Measurements from ENCODE around the gene AP3S1.

The AP3S1 gene

DNA sequence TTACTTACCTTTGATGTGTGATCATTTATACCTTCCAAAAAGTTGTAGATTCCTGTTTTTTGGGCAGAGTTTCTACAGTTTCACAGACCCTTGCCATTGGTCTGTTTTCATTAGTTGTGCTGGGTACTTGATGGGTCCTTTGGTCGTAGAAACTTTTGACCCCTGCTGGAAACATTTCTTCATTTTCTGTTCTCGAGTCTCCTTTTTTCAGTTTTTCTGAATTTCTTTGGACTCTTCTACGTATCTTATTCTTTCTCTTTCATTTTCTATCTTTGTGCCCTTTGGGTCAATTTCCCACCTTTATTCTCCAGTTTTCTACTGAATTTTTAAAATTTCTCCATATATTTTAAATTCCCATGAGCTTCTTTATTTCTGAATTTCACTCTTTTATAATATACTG, 16.7 kb downstream of the AP3S1 start (continued):
- TF ChIP-seq, protein P1, sequence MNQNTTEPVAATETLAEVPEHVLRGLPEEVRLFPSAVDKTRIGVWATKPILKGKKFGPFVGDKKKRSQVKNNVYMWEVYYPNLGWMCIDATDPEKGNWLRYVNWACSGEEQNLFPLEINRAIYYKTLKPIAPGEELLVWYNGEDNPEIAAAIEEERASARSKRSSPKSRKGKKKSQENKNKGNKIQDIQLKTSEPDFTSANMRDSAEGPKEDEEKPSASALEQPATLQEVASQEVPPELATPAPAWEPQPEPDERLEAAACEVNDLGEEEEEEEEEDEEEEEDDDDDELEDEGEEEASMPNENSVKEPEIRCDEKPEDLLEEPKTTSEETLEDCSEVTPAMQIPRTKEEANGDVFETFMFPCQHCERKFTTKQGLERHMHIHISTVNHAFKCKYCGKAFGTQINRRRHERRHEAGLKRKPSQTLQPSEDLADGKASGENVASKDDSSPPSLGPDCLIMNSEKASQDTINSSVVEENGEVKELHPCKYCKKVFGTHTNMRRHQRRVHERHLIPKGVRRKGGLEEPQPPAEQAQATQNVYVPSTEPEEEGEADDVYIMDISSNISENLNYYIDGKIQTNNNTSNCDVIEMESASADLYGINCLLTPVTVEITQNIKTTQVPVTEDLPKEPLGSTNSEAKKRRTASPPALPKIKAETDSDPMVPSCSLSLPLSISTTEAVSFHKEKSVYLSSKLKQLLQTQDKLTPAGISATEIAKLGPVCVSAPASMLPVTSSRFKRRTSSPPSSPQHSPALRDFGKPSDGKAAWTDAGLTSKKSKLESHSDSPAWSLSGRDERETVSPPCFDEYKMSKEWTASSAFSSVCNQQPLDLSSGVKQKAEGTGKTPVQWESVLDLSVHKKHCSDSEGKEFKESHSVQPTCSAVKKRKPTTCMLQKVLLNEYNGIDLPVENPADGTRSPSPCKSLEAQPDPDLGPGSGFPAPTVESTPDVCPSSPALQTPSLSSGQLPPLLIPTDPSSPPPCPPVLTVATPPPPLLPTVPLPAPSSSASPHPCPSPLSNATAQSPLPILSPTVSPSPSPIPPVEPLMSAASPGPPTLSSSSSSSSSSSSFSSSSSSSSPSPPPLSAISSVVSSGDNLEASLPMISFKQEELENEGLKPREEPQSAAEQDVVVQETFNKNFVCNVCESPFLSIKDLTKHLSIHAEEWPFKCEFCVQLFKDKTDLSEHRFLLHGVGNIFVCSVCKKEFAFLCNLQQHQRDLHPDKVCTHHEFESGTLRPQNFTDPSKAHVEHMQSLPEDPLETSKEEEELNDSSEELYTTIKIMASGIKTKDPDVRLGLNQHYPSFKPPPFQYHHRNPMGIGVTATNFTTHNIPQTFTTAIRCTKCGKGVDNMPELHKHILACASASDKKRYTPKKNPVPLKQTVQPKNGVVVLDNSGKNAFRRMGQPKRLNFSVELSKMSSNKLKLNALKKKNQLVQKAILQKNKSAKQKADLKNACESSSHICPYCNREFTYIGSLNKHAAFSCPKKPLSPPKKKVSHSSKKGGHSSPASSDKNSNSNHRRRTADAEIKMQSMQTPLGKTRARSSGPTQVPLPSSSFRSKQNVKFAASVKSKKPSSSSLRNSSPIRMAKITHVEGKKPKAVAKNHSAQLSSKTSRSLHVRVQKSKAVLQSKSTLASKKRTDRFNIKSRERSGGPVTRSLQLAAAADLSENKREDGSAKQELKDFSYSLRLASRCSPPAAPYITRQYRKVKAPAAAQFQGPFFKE (tag by site-specific recombination; IDR thresholded peaks at IDR 0.05; ENCODE audit: borderline replicate concordance): no peak
- TF ChIP-seq ZNF629 (tag by site-specific recombination; IDR thresholded peaks at IDR 0.05) (no peak), ZSCAN16 (tag by site-specific recombination; IDR thresholded peaks at IDR 0.05) (no peak), KLF10 (tag by site-specific recombination; IDR thresholded peaks at IDR 0.05) (no peak), ZNF701 (tag by site-specific recombination; IDR thresholded peaks at IDR 0.05) (no peak), ZNF837 (tag by site-specific recombination; IDR thresholded peaks at IDR 0.05) (no peak)

GRCh38 chr5:115859378-115859777, 17.6 kb downstream of the AP3S1 start:
- ChIA-PET CTCF (interaction anchor here (0.6 kb wide), 1 partner anchor 10 kb away, joined by 5 read pairs; no protein-coding TSS in a partner anchor), POLR2A (no interaction called here)
- no peak overlapping the region for H3K4me3 ChIP-seq (ENCODE audit: low read depth, low read length)
- no peaks in the 10 kb centered on the region for H3K9me3 ChIP-seq (ENCODE audit: control insufficient read depth, insufficient read depth, low read depth, low read length)
- H3K27ac ChIP-seq (ENCODE audit: extremely low read depth, low read depth, low read length): no peak overlapping the region
- no peaks in the 10 kb centered on the region for H3K36me3 ChIP-seq (ENCODE audit: control insufficient read depth in 2 of 2, insufficient read depth in 1 of 2, low read length in 2 of 2)
- TF ChIP-seq, protein P2, sequence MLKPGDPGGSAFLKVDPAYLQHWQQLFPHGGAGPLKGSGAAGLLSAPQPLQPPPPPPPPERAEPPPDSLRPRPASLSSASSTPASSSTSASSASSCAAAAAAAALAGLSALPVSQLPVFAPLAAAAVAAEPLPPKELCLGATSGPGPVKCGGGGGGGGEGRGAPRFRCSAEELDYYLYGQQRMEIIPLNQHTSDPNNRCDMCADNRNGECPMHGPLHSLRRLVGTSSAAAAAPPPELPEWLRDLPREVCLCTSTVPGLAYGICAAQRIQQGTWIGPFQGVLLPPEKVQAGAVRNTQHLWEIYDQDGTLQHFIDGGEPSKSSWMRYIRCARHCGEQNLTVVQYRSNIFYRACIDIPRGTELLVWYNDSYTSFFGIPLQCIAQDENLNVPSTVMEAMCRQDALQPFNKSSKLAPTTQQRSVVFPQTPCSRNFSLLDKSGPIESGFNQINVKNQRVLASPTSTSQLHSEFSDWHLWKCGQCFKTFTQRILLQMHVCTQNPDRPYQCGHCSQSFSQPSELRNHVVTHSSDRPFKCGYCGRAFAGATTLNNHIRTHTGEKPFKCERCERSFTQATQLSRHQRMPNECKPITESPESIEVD (tag by site-specific recombination; IDR thresholded peaks at IDR 0.05): peak; percentile 43; the same call in 1 of the 2 replicates
- peak; percentile 10; the same call in 1 of the 2 replicates for TF ChIP-seq FEZF1 (tag by site-specific recombination; IDR thresholded peaks at IDR 0.05)
- TF ChIP-seq ZFP41 (tag by site-specific recombination; IDR thresholded peaks at IDR 0.05; ENCODE audit: borderline replicate concordance): no peak
- TF ChIP-seq, protein P3, sequence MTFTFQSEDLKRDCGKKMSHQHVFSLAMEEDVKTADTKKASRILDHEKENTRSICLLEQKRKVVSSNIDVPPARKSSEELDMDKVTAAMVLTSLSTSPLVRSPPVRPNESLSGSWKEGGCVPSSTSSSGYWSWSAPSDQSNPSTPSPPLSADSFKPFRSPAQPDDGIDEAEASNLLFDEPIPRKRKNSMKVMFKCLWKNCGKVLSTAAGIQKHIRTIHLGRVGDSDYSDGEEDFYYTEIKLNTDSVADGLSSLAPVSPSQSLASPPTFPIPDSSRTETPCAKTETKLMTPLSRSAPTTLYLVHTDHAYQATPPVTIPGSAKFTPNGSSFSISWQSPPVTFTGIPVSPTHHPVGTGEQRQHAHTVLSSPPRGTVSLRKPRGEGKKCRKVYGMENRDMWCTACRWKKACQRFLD (tag by site-specific recombination; IDR thresholded peaks at IDR 0.05): no peak
- TF ChIP-seq ZNF140 (tag by site-specific recombination; IDR thresholded peaks at IDR 0.05): no peak
- TF ChIP-seq ZNF133 (tag by site-specific recombination; IDR thresholded peaks at IDR 0.05): no peak
- TF ChIP-seq OSR2 (tag by site-specific recombination; IDR thresholded peaks at IDR 0.05): peak; percentile 48; the same call in 1 of the 2 replicates
- TF ChIP-seq, protein P4, sequence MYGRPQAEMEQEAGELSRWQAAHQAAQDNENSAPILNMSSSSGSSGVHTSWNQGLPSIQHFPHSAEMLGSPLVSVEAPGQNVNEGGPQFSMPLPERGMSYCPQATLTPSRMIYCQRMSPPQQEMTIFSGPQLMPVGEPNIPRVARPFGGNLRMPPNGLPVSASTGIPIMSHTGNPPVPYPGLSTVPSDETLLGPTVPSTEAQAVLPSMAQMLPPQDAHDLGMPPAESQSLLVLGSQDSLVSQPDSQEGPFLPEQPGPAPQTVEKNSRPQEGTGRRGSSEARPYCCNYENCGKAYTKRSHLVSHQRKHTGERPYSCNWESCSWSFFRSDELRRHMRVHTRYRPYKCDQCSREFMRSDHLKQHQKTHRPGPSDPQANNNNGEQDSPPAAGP (tag by site-specific recombination; IDR thresholded peaks at IDR 0.05): no peak
- TF ChIP-seq ZNF677 (tag by site-specific recombination; IDR thresholded peaks at IDR 0.05): no peak
- peak; percentile 66; the same call in 1 of the 2 replicates for TF ChIP-seq ATF2 (tag by site-specific recombination; IDR thresholded peaks at IDR 0.05; ENCODE audit: low read depth)
- no peak for TF ChIP-seq ZNF48 (tag by site-specific recombination; IDR thresholded peaks at IDR 0.05)
- no peak for TF ChIP-seq ZBTB8A (tag by site-specific recombination; IDR thresholded peaks at IDR 0.05)
- TF ChIP-seq ZNF202 (tag by site-specific recombination; IDR thresholded peaks at IDR 0.05; ENCODE audit: borderline replicate concordance): no peak
- TF ChIP-seq ZNF664 (tag by site-specific recombination; IDR thresholded peaks at IDR 0.05): no peak
- TF ChIP-seq ZNF629 (tag by site-specific recombination; IDR thresholded peaks at IDR 0.05): 0 out of 2 replicates have a peak, but pooled peaks have one; percentile 22
- no peak for TF ChIP-seq ZNF830 (tag by site-specific recombination; IDR thresholded peaks at IDR 0.05; ENCODE audit: low read depth)
- peaks cover 28% of the 10 kb centered on the region for H3K4me1 ChIP-seq (ENCODE audit: control insufficient read depth, insufficient read depth, low read length)

All from HEK293 (cell line).